Naive thymus-derived CD4-positive, alpha-beta T cell (primary cell): Measurements from ENCODE around the gene GPR55. TPM values are rescaled to one million over a fixed set of nuclear protein-coding genes. Genes with fewer than 3 reads are reported as not detected.

Source experiments
- ATAC-seq: fragments of 150-1000 bp; cut with Tn5 transposase; 2 replicates; pipeline ENCODE4 v1.10.0; 2021; ENCODE audit warnings: mild to moderate bottlenecking, moderate library complexity
- CTCF ChIA-PET: fragments of 350-600 bp; sonication (Branson Sonifier 250); formaldehyde crosslinking; loops from one replicate; lab custom pipeline; 2021; ENCODE audit warnings: antibody characterized with exemption; lab: Charles Lee
- POLR2A ChIA-PET: fragments of 350-600 bp; sonication (Branson Sonifier 250); formaldehyde crosslinking; loops from one replicate; lab custom pipeline; 2021; ENCODE audit warnings: antibody characterized with exemption, inconsistent platforms; lab: Charles Lee
- DNase-seq, 9 donors: peaks; one replicate each; pipeline versions ENCODE4 v3.0.0 to v3.0.0-alpha.2; 2020 to 2022; ENCODE audit warnings: mixed read lengths in 1 of 9
- H3K27ac ChIP-seq: one replicate; pipeline ENCODE4 v1.7.0; 2013; ENCODE audit warnings: mild to moderate bottlenecking, low read depth, low read length, moderate library complexity
- H3K27me3 ChIP-seq, 2 donors: one replicate each; pipeline ENCODE4 v1.7.0; 2013; ENCODE audit warnings: low read length in 2 of 2, mild to moderate bottlenecking in 2 of 2, moderate library complexity in 2 of 2; ENCODE audit not compliant: control insufficient read depth in 2 of 2, insufficient read depth in 2 of 2
- H3K36me3 ChIP-seq, 3 experiments: 1 replicate in 2 of 3; 2 replicates in 1 of 3; pipeline ENCODE4 v1.7.0; 2013; ENCODE audit warnings: low read length in 3 of 3, mild to moderate bottlenecking in 3 of 3, moderate library complexity in 1 of 3; ENCODE audit not compliant: insufficient read depth in 3 of 3, control insufficient read depth in 2 of 3
- H3K4me1 ChIP-seq, 2 donors: one replicate each; pipeline ENCODE4 v1.7.0; 2013; ENCODE audit warnings: low read length in 2 of 2, mild to moderate bottlenecking in 2 of 2, moderate library complexity in 1 of 2; ENCODE audit not compliant: control insufficient read depth in 2 of 2, insufficient read depth in 2 of 2
- H3K4me3 ChIP-seq: 2 replicates; pipeline ENCODE4 v1.7.0; 2013; ENCODE audit warnings: mild to moderate bottlenecking, low read length
- H3K9me3 ChIP-seq, 3 experiments: 1 replicate in 2 of 3; 2 replicates in 1 of 3; pipeline ENCODE4 v1.7.0; 2013; ENCODE audit warnings: low read length in 3 of 3; ENCODE audit not compliant: control insufficient read depth in 2 of 3
- H3K27ac Mint-ChIP-seq, 9 donors: one replicate each; pipeline ENCODE4 v1.8.0; 2020 to 2022; ENCODE audit warnings: mixed read lengths in 9 of 9, mild to moderate bottlenecking in 8 of 9, moderate library complexity in 5 of 9, inconsistent platforms in 2 of 9
- H3K27me3 Mint-ChIP-seq, 5 donors: one replicate each; pipeline ENCODE4 v1.8.0; 2021 to 2022; ENCODE audit warnings: mixed read lengths in 5 of 5, mild to moderate bottlenecking in 1 of 5
- H3K36me3 Mint-ChIP-seq, 5 donors: one replicate each; pipeline ENCODE4 v1.8.0; 2020 to 2022; ENCODE audit warnings: mixed read lengths in 5 of 5, mild to moderate bottlenecking in 3 of 5, inconsistent platforms in 1 of 5
- H3K4me1 Mint-ChIP-seq, 7 donors: one replicate each; pipeline ENCODE4 v1.8.0; 2020 to 2022; ENCODE audit warnings: mixed read lengths in 7 of 7, mild to moderate bottlenecking in 3 of 7, inconsistent platforms in 1 of 7
- H3K4me3 Mint-ChIP-seq, 10 donors: one replicate each; pipeline ENCODE4 v1.8.0; 2020 to 2022; ENCODE audit warnings: mild to moderate bottlenecking in 10 of 10, mixed read lengths in 10 of 10, moderate library complexity in 6 of 10, inconsistent platforms in 2 of 10
- H3K9me3 Mint-ChIP-seq, 11 donors: one replicate each; pipeline ENCODE4 v1.8.0; 2020 to 2022; ENCODE audit warnings: mixed read lengths in 11 of 11, mild to moderate bottlenecking in 4 of 11, inconsistent platforms in 1 of 11, moderate library complexity in 1 of 11
- intact Hi-C, 2 donors: fragments of 100-400 bp; cut with micrococcal nuclease; formaldehyde crosslinking; loops; one replicate each; pipeline ENCODE4 v1.15.1; 2023
- polyA plus RNA-seq, 2 donors: library from polyadenylated mRNA; unstranded; fragments of 300-500 nt; fragmentation: Illumina TruSeq; gene quantifications; one replicate each; pipeline ENCODE4 v1.2.3, GENCODE V29; 2021
- total RNA-seq, 6 experiments: library from RNA in 5 of 6; stranded (reverse) in 5 of 6; gene quantifications; 1 replicate in 5 of 6; 2 replicates in 1 of 6; pipeline ENCODE4 v1.2.3 and lab custom pipeline; 2021 to 2026

GPR55 gene
- total and polyA plus RNA-seq, 7 experiments from 2014 or later, result 1.3 to 8.8 (median 1.6) TPM

DNA sequence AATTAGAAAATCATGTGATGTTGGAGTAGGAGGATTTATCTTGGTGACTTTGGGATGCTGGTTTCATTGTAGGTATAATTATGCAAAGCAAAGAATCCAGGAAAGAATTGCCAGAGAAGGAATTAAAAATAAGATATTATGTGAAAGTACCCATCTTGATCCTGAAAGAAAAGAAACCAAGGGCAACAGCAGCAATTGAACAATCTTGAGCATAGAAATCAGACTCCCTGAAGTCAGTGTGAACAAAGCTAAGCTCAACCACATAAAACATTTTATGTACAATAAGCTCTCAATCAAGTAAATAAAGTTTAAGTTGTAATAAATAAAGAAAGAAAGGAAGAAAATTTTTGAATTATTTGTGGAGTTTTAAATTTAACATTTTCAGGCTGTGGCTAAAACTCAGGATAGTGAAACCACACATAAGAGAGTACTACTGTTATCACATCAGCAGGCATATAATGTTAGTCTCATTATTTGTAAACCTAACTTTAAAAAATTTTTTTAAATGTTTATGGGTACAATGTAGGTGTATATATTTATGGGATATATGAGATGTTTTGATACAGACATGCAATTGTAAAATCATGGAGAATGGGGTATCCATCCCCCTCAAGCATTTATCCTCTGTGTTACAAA, 32.8 kb upstream of the GPR55 start:
- POLR2A ChIA-PET, result no interaction called here

GRCh38 chr2:230956827-230957755, 32.0 kb upstream of the GPR55 start:
- Histone ChIP-seq H3K4me3 (peak overlapping the region; percentile 24), H3K27ac (no peak overlapping the region), H3K27me3 (peaks cover 0 to 9% of the 10 kb centered on the region in 2 donors), H3K9me3 (no peaks in the 10 kb centered on the region), H3K4me1 (peaks cover 3 to 6% of the 10 kb centered on the region in 2 donors), H3K36me3 (no peaks in the 10 kb centered on the region)
- H3K27ac Mint-ChIP-seq, result peak overlapping the region in 1 of 9 donors; percentile 78
- intact Hi-C loops, result no loop called here
- no peak for DNase-seq
- ChIA-PET CTCF (interaction anchor here (1.4 kb wide), 1 partner anchor 30 kb away, joined by 4 read pairs; no protein-coding TSS in a partner anchor), POLR2A (interaction anchor here (0.7 kb wide), 1 partner anchor 24 kb away, joined by 3 read pairs; no protein-coding TSS in a partner anchor)
- peaks cover 0 to 4% (median 0%) of the 10 kb centered on the region in 5 donors for H3K36me3 Mint-ChIP-seq
- peaks cover 56 to 73% (median 61%) of the 10 kb centered on the region in 5 donors for H3K27me3 Mint-ChIP-seq
- peak; percentile 67 for ATAC-seq
- H3K9me3 Mint-ChIP-seq, result peaks cover 0 to 3% (median 0%) of the 10 kb centered on the region in 11 donors
- peak overlapping the region; percentile 81 to 91 (median 84) for H3K4me3 Mint-ChIP-seq
- H3K4me1 Mint-ChIP-seq, result peaks cover 10 to 18% (median 14%) of the 10 kb centered on the region in 7 donors

More for the DNA sequence above, 32.8 kb upstream of the GPR55 start:
- H3K27me3 ChIP-seq, result peaks cover 0 to 9% of the 10 kb centered on the region in 2 donors
- DNase-seq (no peak), ATAC-seq (no peak)
- peaks cover 10 to 18% (median 14%) of the 10 kb centered on the region in 7 donors for H3K4me1 Mint-ChIP-seq
- no peaks in the 10 kb centered on the region for H3K9me3 ChIP-seq
- intact Hi-C loops, result no loop called here
- peak overlapping the region in 9 of 10 donors; percentile 53 to 87 (median 81) for H3K4me3 Mint-ChIP-seq
- H3K4me3 ChIP-seq, result peak overlapping the region; percentile 24
- peaks cover 0 to 4% (median 0%) of the 10 kb centered on the region in 5 donors for H3K36me3 Mint-ChIP-seq
- CTCF ChIA-PET, result no interaction called here
- no peak overlapping the region for H3K27ac Mint-ChIP-seq
- peaks cover 0 to 3% (median 0%) of the 10 kb centered on the region in 11 donors for H3K9me3 Mint-ChIP-seq
- H3K36me3 ChIP-seq, result no peaks in the 10 kb centered on the region
- H3K27me3 Mint-ChIP-seq, result peaks cover 58 to 80% (median 61%) of the 10 kb centered on the region in 5 donors
- H3K27ac ChIP-seq, result no peak overlapping the region
- peaks cover 3 to 6% of the 10 kb centered on the region in 2 donors for H3K4me1 ChIP-seq

- Mint-ChIP-seq H3K4me3 (no peak overlapping the region), H3K4me1 (peaks cover 10 to 18% (median 14%) of the 10 kb centered on the region in 7 donors)
- no peak overlapping the region for H3K27ac ChIP-seq
Measured at GRCh38 chr2:230955163-230955737, 30.2 kb upstream of the GPR55 start.

DNA sequence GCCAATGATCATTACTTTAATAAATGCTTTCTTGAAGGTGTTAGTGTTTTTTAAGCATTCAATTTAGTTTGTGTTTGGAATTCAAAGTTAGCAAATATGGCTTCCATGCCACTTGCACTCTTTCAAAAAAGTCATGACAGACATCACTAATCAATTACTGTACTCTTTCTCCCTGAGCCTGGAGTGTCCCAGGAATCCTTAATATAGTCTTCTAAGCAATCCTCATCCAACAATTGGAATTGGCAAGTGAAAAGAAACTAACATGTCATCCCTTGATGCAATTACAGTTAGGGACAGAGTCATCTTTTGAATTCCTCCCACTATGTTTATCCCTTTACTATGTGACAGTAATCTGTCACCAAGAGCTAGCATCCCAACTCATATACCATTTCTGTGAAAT, 29.7 kb upstream of the GPR55 start:
- Histone ChIP-seq H3K27ac (no peak overlapping the region), H3K27me3 (peaks cover 0 to 6% of the 10 kb centered on the region in 2 donors), H3K36me3 (no peaks in the 10 kb centered on the region), H3K4me3 (no peak overlapping the region), H3K9me3 (no peaks in the 10 kb centered on the region), H3K4me1 (peaks cover 3 to 6% of the 10 kb centered on the region in 2 donors)
- no peak overlapping the region for H3K4me3 Mint-ChIP-seq
- peaks cover 10 to 18% (median 14%) of the 10 kb centered on the region in 7 donors for H3K4me1 Mint-ChIP-seq
- no peak overlapping the region for H3K27ac Mint-ChIP-seq
- peaks cover 0 to 3% (median 0%) of the 10 kb centered on the region in 11 donors for H3K9me3 Mint-ChIP-seq
- CTCF ChIA-PET, result no interaction called here
- POLR2A ChIA-PET, result no interaction called here
- ATAC-seq (no peak), DNase-seq (no peak)
- peaks cover 0 to 4% (median 0%) of the 10 kb centered on the region in 5 donors for H3K36me3 Mint-ChIP-seq
- intact Hi-C loops, result no loop called here
- H3K27me3 Mint-ChIP-seq, result peaks cover 43 to 62% (median 50%) of the 10 kb centered on the region in 5 donors

More at GRCh38 chr2:230955163-230955737, 30.2 kb upstream of the GPR55 start:
- Histone ChIP-seq H3K27me3 (peaks cover 0 to 6% of the 10 kb centered on the region in 2 donors), H3K36me3 (no peaks in the 10 kb centered on the region), H3K4me1 (peaks cover 3 to 6% of the 10 kb centered on the region in 2 donors), H3K9me3 (no peaks in the 10 kb centered on the region), H3K4me3 (no peak overlapping the region)
- ChIA-PET POLR2A (no interaction called here), CTCF (interaction anchor here (1.3 to 1.4 kb wide), 2 partner anchors 30 to 32 kb away, joined by 4 read pairs; no protein-coding TSS in a partner anchor)
- Mint-ChIP-seq H3K27ac (no peak overlapping the region), H3K9me3 (peaks cover 0 to 3% (median 0%) of the 10 kb centered on the region in 11 donors), H3K36me3 (peaks cover 0 to 4% (median 0%) of the 10 kb centered on the region in 5 donors), H3K27me3 (peaks cover 48 to 67% (median 52%) of the 10 kb centered on the region in 5 donors)
- intact Hi-C loops, result no loop called here
- ATAC-seq, result no peak
- no peak for DNase-seq

- H3K27me3 Mint-ChIP-seq, result peaks cover 37 to 53% (median 43%) of the 10 kb centered on the region in 5 donors
- H3K36me3 Mint-ChIP-seq, result peaks cover 0 to 4% (median 0%) of the 10 kb centered on the region in 5 donors
- no peak overlapping the region for H3K27ac ChIP-seq
- no peak overlapping the region for H3K27ac Mint-ChIP-seq
- no peaks in the 10 kb centered on the region for H3K36me3 ChIP-seq
- peaks cover 0 to 6% of the 10 kb centered on the region in 2 donors for H3K27me3 ChIP-seq
- CTCF ChIA-PET, result no interaction called here
- intact Hi-C loops, result no loop called here
- H3K4me3 ChIP-seq, result no peak overlapping the region
- H3K9me3 Mint-ChIP-seq, result peaks cover 0 to 3% (median 0%) of the 10 kb centered on the region in 11 donors
- no peaks in the 10 kb centered on the region for H3K9me3 ChIP-seq
- ATAC-seq (no peak), DNase-seq (no peak)
- H3K4me3 Mint-ChIP-seq, result no peak overlapping the region
- POLR2A ChIA-PET, result interaction anchor here (0.7 kb wide), 1 partner anchor 9 kb away, joined by 3 read pairs; no protein-coding TSS in a partner anchor
- peaks cover 10 to 18% (median 14%) of the 10 kb centered on the region in 7 donors for H3K4me1 Mint-ChIP-seq
- peaks cover 3 to 6% of the 10 kb centered on the region in 2 donors for H3K4me1 ChIP-seq
Measured at GRCh38 chr2:230953845-230954244, 28.8 kb upstream of the GPR55 start.
